ENCODE measurements around the gene PPAN.
A peak's percentile ranks its signal among the peaks of the same experiment; 100 is the strongest.

The PPAN gene

GRCh38 chr19:10102787-10103236 is 3.4 kb upstream of the PPAN start:
- TF ChIP-seq, protein P1, sequence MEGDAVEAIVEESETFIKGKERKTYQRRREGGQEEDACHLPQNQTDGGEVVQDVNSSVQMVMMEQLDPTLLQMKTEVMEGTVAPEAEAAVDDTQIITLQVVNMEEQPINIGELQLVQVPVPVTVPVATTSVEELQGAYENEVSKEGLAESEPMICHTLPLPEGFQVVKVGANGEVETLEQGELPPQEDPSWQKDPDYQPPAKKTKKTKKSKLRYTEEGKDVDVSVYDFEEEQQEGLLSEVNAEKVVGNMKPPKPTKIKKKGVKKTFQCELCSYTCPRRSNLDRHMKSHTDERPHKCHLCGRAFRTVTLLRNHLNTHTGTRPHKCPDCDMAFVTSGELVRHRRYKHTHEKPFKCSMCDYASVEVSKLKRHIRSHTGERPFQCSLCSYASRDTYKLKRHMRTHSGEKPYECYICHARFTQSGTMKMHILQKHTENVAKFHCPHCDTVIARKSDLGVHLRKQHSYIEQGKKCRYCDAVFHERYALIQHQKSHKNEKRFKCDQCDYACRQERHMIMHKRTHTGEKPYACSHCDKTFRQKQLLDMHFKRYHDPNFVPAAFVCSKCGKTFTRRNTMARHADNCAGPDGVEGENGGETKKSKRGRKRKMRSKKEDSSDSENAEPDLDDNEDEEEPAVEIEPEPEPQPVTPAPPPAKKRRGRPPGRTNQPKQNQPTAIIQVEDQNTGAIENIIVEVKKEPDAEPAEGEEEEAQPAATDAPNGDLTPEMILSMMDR (IDR thresholded peaks at IDR 0.05; ENCODE audit: low read depth, low read length): no peak
- H3K4me3 ChIP-seq (replicated peaks in 1 of 2; ENCODE audit: low read depth in 2 of 2, low read length in 2 of 2): no peak overlapping the region
- DNase-seq (ENCODE audit: low read depth in 2 of 2): no peak

- TF ChIP-seq, protein P1 (IDR thresholded peaks at IDR 0.05; ENCODE audit: low read depth, low read length): no peak
- no peak for DNase-seq (ENCODE audit: low read depth in 2 of 2)
- no peak overlapping the region for H3K4me3 ChIP-seq (replicated peaks in 1 of 2; ENCODE audit: low read depth in 2 of 2, low read length in 2 of 2)
Measured at GRCh38 chr19:10104130-10104513, 2.0 kb upstream of the PPAN start.

GRCh38 chr19:10104665-10105508 is 1.3 kb upstream of the PPAN start:
- H3K4me3 ChIP-seq (replicated peaks in 1 of 2; ENCODE audit: low read depth in 2 of 2, low read length in 2 of 2): no peak overlapping the region
- TF ChIP-seq, protein P1 (IDR thresholded peaks at IDR 0.05; ENCODE audit: low read depth, low read length): no peak
- no peak for DNase-seq (ENCODE audit: low read depth in 2 of 2)

DNA sequence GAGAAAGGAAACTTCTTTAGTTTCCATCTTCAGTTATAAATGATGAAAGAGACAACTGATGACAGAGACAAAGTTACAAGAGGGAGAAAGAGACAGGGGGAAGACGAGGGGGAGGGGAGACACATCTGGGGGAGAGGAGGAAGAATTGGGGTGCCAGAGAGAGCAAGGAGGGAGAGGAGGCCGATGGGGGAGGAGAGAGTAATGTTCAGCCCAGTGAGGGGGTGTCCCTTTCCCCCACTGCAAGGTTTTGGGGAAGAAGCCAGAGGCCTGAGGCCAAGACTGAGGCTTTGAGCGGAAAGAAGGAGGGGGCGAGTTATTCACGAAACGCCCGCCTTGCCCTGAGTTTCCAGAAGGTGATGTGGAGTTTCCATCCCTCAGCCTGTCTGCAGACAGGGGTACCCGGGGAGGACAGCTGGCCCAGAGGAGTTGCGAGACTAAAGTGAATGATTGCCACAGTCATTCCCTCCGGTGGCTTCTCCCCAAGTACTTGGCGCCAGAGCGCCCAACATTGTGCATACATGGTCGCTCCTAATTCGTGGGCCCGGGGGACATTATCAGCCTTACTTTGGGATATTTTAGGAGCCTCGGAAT is 558 bp upstream of the PPAN start:
- TF ChIP-seq, protein P1 (IDR thresholded peaks at IDR 0.05; ENCODE audit: low read depth, low read length): no peak
- no peak for DNase-seq (ENCODE audit: low read depth in 2 of 2)
- peak overlapping the region in 1 of 2 donors; percentile 7 for H3K4me3 ChIP-seq (replicated peaks in 1 of 2; ENCODE audit: low read depth in 2 of 2, low read length in 2 of 2)

DNA sequence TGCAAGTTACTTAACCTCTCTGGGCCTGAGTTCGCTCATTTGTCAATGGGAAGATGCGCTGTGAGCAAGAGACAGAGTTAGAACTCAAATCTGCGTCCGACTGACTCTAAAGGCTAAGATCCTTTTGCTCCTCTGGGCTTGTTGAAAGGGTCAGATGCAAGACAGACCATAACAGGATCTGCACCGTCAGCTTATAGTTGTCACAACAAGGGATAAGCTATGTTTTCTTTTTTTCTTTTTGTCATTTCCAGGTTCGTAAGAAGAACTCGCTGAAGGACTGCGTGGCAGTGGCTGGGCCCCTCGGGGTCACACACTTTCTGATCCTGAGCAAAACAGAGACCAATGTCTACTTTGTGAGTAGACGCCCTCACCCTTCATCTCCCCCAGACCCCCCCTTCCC is 1.1 kb downstream of the PPAN start:
- peak overlapping the region; percentile 66 to 86 for H3K4me3 ChIP-seq (replicated peaks in 1 of 2; ENCODE audit: low read depth in 2 of 2, low read length in 2 of 2)
- TF ChIP-seq, protein P1 (IDR thresholded peaks at IDR 0.05; ENCODE audit: low read depth, low read length): no peak
- no peak for DNase-seq (ENCODE audit: low read depth in 2 of 2)

GRCh38 chr19:10107817-10108367 is 1.7 kb downstream of the PPAN start:
- H3K4me3 ChIP-seq (replicated peaks in 1 of 2; ENCODE audit: low read depth in 2 of 2, low read length in 2 of 2): peak overlapping the region in 1 of 2 donors; percentile 86
- no peak for DNase-seq (ENCODE audit: low read depth in 2 of 2)

More at GRCh38 chr19:10107817-10108367, 1.7 kb downstream of the PPAN start:
- TF ChIP-seq, protein P1 (IDR thresholded peaks at IDR 0.05; ENCODE audit: low read depth, low read length): no peak
